GM23338 (cell line): ENCODE measurements around the gene CST9L. TPM values are rescaled to one million over a fixed set of nuclear protein-coding genes. Genes with fewer than 3 reads are reported as not detected.

Experiments
- ATAC-seq: fragments of 200-7000 bp; cut with Tn5 transposase; 3 replicates; pipeline ENCODE4 v1.9.1; 2020
- DNase-seq: peaks from one replicate; pipeline ENCODE4 v3.0.0-alpha.2; 2015; ENCODE audit warnings: low spot score
- H2AFZ ChIP-seq: fragments of 200-600 bp; sonication (generic); 2 replicates; pipeline ENCODE4 v1.8.0; 2016; ENCODE audit warnings: antibody characterized with exemption, mild to moderate bottlenecking, moderate library complexity
- H3F3A ChIP-seq: fragments of 200-600 bp; sonication (generic); replicated peaks from 2 replicates; pipeline ENCODE4 v1.8.0; 2017; ENCODE audit warnings: antibody characterized with exemption, mixed run types, low read depth
- H3K27ac ChIP-seq: fragments of 200-600 bp; sonication (generic); 2 replicates; pipeline ENCODE4 v1.6.1; 2016; ENCODE audit warnings: low read depth
- H3K27me3 ChIP-seq: fragments of 200-600 bp; sonication (generic); 2 replicates; pipeline ENCODE4 v1.8.0; 2016; ENCODE audit warnings: mild to moderate bottlenecking, mixed run types, moderate library complexity; ENCODE audit not compliant: insufficient read depth
- H3K36me3 ChIP-seq: fragments of 200-600 bp; sonication (generic); 2 replicates; pipeline ENCODE4 v1.8.0; 2016; ENCODE audit warnings: mild to moderate bottlenecking; ENCODE audit not compliant: insufficient read depth
- H3K4me1 ChIP-seq: fragments of 200-600 bp; sonication (generic); 2 replicates; pipeline ENCODE4 v1.8.0; 2016; ENCODE audit warnings: mild to moderate bottlenecking, moderate library complexity; ENCODE audit not compliant: insufficient read depth
- H3K4me2 ChIP-seq: fragments of 200-600 bp; sonication (generic); 2 replicates; pipeline ENCODE4 v1.7.1; 2017; ENCODE audit warnings: mixed run types
- H3K4me3 ChIP-seq: fragments of 200-600 bp; sonication (generic); 2 replicates; pipeline ENCODE4 v1.6.1; 2016; ENCODE audit warnings: mixed run types
- H3K79me2 ChIP-seq: fragments of 200-600 bp; sonication (generic); replicated peaks from 2 replicates; pipeline ENCODE4 v1.8.0; 2017; ENCODE audit warnings: mild to moderate bottlenecking; ENCODE audit not compliant: insufficient read depth
- H3K9me2 ChIP-seq: fragments of 200-600 bp; sonication (generic); 2 replicates; pipeline ENCODE4 v1.8.0; 2017; ENCODE audit not compliant: insufficient read depth
- H4K20me1 ChIP-seq: fragments of 200-600 bp; sonication (generic); replicated peaks from 2 replicates; pipeline ENCODE4 v1.8.0; 2017; ENCODE audit warnings: mild to moderate bottlenecking; ENCODE audit not compliant: insufficient read depth
- H3K27ac Mint-ChIP-seq: 2 replicates; pipeline ENCODE4 v1.8.0; 2020; ENCODE audit warnings: inconsistent platforms, mild to moderate bottlenecking, moderate library complexity, mixed read lengths
- H3K27me3 Mint-ChIP-seq: 3 replicates; pipeline ENCODE4 v1.8.0; 2022; ENCODE audit warnings: low read depth, mild to moderate bottlenecking, moderate library complexity, mixed read lengths, inconsistent platforms; ENCODE audit not compliant: insufficient read depth, poor library complexity
- H3K36me3 Mint-ChIP-seq: 3 replicates; pipeline ENCODE4 v1.8.0; 2021; ENCODE audit warnings: low read depth, mild to moderate bottlenecking, inconsistent platforms, moderate library complexity, mixed read lengths
- H3K4me1 Mint-ChIP-seq: 3 replicates; pipeline ENCODE4 v1.8.0; 2020; ENCODE audit warnings: mild to moderate bottlenecking, inconsistent platforms, mixed read lengths
- H3K4me3 Mint-ChIP-seq: 3 replicates; pipeline ENCODE4 v1.8.0; 2021; ENCODE audit warnings: moderate library complexity, mild to moderate bottlenecking, inconsistent platforms, mixed read lengths
- H3K9me3 Mint-ChIP-seq: 3 replicates; pipeline ENCODE4 v1.8.0; 2020; ENCODE audit warnings: moderate library complexity, mild to moderate bottlenecking, inconsistent platforms, mixed read lengths
- CREB1 ChIP-seq: fragments of 250-450 bp; sonication (Bioruptor Pico); IDR thresholded peaks from 2 replicates; pipeline ENCODE4 v1.5.0; 2020; ENCODE audit warnings: low read depth, mild to moderate bottlenecking, moderate library complexity
- ETS1 ChIP-seq: IDR thresholded peaks from 2 replicates; pipeline ENCODE4 v1.6.1; 2016; ENCODE audit warnings: antibody characterized with exemption
- EZH2phosphoT487 ChIP-seq: fragments of 200-600 bp; sonication (generic); IDR thresholded peaks from one replicate; pipeline ENCODE4 v1.8.1; 2018; ENCODE audit warnings: antibody characterized with exemption; ENCODE audit not compliant: unreplicated experiment
- STAT1 ChIP-seq: IDR thresholded peaks from one replicate; pipeline ENCODE4 v1.6.1; 2016; ENCODE audit warnings: antibody characterized with exemption; ENCODE audit not compliant: unreplicated experiment
- ZNF462 ChIP-seq: fragments of 250-450 bp; sonication (Bioruptor Pico); IDR thresholded peaks from 2 replicates; pipeline ENCODE4 v1.5.0; 2020; ENCODE audit warnings: mild to moderate bottlenecking, moderate library complexity
- polyA plus RNA-seq: library from polyadenylated mRNA; unstranded; fragments of >200 nt; fragmentation: Nextera tagmentation; extraction: Ambion mirVana; gene quantifications from 2 replicates; pipeline ENCODE4 v1.2.1, GENCODE V29; 2016
- total RNA-seq: library from RNA; depleted of rRNA; stranded (reverse); fragments of >200 nt; shearing (Covaris generic); gene quantifications from 2 replicates; pipeline ENCODE4 v1.2.3, GENCODE V29; 2014

Gene CST9L
- total and polyA plus RNA-seq, 2 experiments from 2014 or later, result not detected

DNA sequence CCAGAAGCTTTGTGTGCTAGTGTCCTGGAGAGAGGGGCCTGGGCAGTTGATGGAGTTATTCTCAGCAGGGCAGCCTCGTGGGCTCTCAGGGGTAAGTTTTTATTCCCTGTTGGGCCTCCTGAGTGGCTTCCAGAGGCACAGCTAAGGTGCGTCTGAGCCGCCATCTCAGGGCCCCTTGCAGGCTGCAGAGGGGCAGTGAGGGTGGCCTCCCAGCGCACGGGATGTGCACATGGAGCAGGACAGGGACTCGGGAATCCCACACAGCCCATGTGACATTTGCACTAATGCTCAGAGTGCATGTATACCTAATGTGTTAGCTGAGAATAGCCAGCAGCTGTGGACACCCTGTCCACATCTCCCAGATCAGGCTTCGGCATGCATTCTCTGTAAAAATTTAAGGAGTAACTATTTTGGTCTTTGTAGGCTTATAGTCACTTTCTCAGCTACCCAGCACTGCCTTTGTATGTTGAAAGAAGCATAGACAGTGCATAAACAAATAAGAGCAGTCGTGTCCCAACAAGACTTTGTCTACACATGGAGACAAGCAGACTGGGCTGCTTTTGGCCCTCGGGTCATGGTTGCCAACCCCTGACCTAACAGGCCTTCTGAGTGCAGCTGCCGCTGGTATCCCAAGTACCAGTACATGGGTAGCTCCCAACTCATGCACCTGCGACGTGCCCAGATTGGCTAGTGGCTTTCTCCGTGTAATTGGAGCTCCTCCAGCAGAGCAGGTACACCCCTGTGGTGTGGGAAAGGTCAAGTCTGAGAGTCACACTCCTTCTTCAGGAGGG is 18.6 kb upstream of the CST9L start (continued):
- TF ChIP-seq ZNF462 (CRISPR knock-in tag) (no peak), EZH2phosphoT487 (no peak), ETS1 (no peak)

DNA sequence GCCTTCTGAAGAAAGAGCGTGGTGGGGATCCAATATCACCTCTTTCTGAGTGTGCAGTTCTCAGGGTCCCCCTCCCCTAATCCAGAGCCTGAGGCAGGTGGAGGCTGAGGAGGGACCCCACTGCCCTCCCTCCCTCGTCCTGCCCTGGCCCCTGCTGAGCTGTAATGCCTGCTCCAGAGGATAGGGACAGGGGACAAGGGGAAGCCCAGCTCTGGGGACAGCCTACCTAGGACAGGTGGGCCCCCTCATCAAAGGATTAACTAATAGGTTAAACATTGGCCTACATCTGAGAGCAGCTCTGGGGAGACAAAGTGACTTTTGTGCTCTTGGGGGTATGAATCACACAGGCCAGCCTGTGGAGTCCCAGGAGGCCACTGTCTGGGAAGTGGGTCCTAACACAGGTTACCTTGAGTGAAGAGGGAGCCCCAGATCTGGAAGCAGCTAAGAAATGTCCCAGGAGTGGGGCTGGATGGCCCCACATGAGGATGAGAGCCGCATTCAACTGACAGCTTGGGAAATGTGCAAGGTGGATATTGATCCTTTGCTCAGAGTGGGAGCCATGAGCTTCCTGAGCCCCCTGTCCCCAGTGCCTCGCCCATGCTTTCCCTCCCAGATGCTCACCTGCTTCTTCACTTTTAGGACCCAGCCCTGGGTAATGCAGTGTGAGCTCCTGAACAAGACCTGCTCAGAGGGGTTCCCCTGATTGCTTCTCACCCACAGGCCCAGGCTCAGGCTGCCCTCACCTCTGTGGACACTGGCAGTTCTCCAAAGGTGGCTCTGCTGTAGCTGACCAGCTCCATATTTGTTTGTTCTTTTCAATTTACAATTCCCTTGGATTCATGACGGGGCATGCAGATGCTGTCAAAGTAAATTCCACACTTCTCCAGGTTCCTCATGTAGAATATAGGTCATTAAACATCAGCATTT is 17.8 kb upstream of the CST9L start:
- Histone ChIP-seq H3F3A (no peaks in the 10 kb centered on the region), H3K79me2 (no peaks in the 10 kb centered on the region), H3K4me1 (no peaks in the 10 kb centered on the region), H3K4me2 (no peak overlapping the region), H2AFZ (no peak overlapping the region), H4K20me1 (no peaks in the 10 kb centered on the region), H3K27ac (no peak overlapping the region), H3K27me3 (no peaks in the 10 kb centered on the region; the same call in 1 of the 2 replicates), H3K36me3 (no peaks in the 10 kb centered on the region), H3K4me3 (no peak overlapping the region), H3K9me2 (peaks cover 13% of the 10 kb centered on the region; the same call in 1 of the 2 replicates)
- ATAC-seq (no peak), DNase-seq (no peak)
- peaks cover 20% of the 10 kb centered on the region for H3K9me3 Mint-ChIP-seq
- H3K4me3 Mint-ChIP-seq, result no peak overlapping the region
- H3K27me3 Mint-ChIP-seq, result peaks cover 20% of the 10 kb centered on the region
- H3K27ac Mint-ChIP-seq, result no peak overlapping the region
- peaks cover 10% of the 10 kb centered on the region; the same call in 1 of the 3 replicates for H3K36me3 Mint-ChIP-seq
- H3K4me1 Mint-ChIP-seq, result peaks cover 23% of the 10 kb centered on the region
- TF ChIP-seq EZH2phosphoT487 (no peak), STAT1 (no peak), ZNF462 (CRISPR knock-in tag) (no peak), CREB1 (CRISPR knock-in tag) (no peak)
